Stimulated activated CD4-positive, alpha-beta T cell treated with anti-CD3 and anti-CD28 coated beads, Interleukin-1b, Interleukin-23, amount 100 ng/mL, for 24 hours (primary cell): ENCODE results near the gene CNNM1.
A peak's percentile ranks its signal among the peaks of the same experiment; 100 is the strongest.

Source experiments
- DNase-seq, 4 experiments: peaks; one replicate each; pipeline ENCODE4 v3.0.0-alpha.2; 2020; ENCODE audit warnings: low read depth in 4 of 4, low spot score in 1 of 4

The CNNM1 gene

DNA sequence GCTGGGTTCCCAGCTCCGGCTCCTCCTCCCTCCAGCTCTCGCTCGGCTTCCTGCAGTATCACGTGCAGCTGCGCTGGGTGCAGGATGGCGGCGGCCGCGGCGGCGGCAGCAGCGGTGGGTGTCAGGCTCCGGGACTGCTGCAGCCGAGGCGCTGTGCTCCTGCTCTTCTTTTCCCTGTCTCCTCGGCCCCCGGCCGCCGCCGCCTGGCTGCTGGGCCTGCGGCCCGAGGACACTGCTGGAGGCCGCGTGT, at the start of gene CNNM1:
TSS of gene CNNM1 (plus strand) at position 53 of the 250 bp plus-strand sequence. CDS start at position 85, 32 bp downstream.
- DNase-seq, result peak in 3 of 4 experiments; percentile 1 to 34 (median 32)

DNA sequence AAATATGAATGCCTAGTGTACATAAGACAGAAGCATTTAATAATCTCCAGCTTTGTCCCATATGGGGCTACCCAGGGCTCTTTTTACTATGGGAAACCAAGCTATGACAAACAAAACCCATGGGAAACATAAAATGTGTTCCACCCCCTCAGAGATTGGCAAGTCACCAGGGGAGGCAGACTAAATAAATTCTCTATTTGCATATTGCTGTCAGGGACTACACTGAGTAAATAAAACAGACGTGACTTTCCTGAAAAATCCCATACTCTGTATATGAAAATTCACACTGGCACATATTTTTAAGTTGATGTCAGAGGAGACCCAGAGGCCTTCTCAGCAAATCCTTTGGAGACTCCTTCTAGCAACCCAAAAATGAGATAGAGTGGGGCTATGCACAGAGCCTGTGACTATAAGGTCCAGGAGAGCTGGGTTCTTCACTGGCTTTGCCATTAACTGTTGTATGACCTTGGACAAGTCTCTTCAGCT, 49.5 kb upstream of the CNNM1 start:
- no peak for DNase-seq

DNA sequence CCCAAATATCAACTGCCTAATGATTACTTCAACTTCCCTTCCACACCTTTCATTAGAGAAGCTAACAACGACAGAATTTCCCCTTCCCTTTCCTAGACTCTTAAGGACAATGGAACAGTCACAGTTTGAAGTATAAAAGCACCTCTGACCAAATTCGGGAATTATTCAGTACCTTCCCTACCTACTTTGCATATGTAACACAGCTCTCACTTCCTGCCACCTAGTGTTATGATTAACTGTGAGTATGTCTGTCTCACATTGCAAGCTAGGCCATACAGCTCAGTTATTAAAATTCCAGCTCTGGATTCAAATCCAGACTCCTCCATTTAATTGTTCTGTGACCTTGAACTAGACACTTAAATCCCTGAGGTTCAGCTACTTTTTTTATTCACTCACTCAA, 48.7 kb upstream of the CNNM1 start:
- DNase-seq, result no peak

DNA sequence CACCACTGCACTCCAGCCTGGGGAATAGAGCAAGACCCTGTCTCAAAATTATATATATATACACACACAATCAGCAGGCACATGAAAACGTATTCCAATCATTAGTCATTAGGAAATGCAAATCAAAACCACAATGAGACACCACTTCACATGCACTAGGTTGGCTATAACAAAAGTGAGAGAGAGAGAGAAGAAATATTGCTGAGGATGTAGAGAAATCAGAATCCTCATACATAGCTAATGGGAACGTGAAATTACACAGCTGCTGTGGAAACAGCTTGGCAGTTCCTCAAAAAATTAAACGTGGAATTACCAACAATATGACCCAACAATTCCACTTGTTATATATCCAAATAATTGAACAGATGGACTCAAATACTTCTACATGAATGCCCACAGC, 43.3 kb upstream of the CNNM1 start:
- DNase-seq, result no peak

DNA sequence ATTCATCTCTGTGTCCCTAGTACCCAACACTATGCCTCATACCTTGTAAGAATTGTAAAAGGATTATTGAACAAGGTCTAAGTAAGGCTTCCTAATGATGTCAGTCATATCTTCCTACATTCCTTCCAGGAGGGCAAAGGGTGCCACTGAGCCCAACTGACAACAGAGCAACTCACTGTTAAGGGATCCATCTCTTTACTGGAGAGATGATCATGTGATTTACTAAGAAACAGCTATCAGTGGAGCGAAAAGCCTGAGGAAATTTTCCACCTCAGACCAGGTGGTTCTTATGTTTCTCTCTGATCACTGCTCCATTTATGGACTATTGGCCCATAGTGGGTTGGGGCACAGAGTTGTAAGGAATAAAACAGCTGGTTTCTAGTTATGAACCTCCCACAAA, 38.9 kb upstream of the CNNM1 start:
- no peak for DNase-seq

DNA sequence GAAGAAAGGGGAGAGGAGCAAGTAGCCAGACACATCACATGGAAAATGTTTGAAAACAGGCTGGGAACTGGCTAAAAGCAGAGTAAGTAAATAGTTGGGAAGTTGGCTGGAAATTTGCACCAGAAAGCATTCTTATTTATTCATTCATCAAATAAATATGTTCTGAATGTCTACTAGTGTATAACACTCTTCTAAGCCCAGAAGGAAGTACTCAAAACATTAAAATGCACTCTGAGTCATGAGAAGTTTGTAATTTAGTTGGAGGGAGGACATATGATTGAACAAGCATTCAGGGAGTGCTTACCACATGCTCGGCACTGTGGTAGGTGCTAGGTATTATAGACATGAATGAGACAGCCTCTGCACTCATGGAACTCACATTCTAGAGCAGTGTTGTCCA, 37.0 kb upstream of the CNNM1 start:
- no peak for DNase-seq

DNA sequence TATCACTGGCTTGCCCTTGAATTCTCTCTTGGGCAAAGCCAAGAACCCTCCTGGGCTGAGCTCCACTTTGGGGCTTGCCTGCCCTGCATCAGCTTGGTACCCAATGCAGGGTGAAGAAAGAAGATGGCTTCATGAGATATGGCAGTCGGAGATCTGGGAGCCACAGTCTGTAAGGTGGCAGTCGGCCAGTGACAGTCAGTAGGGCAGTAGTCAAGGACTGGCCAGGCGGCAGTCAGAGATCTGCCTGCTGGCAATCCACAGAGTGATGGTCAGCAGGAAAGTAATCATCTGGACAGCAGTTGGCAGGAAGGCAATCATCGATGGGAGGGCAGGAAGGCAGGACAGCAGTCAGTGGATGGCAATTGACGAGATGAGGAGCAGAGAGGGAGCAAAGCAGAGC, 32.6 kb upstream of the CNNM1 start:
- no peak for DNase-seq

DNA sequence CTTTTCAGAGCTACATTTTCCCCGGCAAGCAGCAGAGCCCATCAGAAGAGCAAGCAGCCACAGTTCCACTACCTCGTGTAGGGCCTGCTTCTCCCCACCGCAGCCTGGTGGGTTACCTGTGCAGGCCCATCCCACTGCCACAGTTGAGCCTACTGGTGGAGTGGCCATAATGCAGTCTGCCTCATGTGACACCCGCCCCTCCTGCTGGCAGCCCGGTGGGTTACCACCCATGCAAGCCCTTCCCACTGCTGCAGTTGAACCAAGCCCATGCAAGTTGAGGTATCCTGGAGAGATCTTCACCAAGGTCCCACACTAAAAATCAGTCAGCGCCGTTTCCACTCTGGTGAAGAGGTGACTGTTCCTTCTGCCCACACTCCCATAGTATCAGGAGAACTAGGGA, 32.1 kb upstream of the CNNM1 start:
- DNase-seq, result no peak

DNA sequence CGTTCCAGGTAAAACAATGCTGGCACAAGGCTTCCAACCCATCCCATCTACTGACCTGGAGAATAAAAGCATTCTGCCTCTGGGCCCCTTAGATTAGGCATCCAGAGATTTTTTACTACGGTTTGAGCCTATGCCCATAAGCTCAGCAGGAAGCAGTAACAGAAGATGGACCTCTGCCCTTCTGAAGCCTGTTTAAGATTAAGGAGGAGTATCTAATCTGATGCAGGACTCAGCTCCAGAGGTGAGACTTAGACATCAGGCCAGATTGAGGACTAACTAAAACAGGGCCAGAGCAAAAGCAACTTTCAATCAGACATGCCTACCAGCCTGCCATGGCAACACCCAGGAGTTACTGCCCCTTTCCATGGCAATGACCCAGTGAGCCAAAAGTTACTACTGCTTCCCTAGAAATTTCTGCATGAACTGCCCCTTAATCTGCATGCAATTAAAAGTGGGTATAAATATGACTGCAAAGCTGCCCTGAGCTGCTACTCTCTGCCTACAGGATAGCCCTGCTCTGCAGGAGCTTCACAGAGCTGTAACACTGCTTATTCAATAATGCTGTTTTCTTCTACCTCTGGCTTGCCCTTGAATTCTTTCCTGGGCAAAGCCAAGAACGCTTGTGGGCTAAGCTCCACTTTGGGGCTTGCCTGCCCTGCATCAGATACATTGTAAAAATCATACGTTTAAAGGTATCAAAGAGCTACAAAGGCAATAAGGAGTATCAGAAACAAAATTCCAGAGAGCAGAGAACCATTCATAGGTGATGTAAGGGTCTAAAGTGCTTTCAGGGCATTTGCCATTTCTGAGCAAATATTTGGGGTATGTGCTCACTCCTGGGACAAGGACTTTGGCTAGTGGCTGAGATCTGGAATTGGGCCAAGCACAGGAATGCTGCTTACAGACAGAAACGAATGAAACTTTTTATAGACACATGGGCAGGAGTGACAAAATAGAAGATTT, 25.0 kb upstream of the CNNM1 start:
- DNase-seq, result no peak

DNA sequence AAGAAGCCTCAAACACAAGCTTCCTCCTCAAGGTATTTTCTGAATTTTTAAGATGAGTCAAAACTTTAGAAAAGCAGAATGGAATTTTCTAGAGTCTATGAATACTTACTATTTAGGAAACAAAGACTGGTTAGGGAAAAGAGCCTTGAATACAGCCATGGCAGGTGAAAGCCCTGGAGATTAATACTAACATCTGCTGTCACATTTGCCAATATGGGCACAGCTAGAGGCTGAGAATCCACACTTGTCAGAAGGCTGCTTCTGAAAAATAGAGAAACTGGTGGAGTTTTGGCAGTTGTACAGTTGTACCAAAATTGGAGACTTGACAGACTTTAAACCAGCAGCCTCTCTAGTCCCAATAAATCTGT, 24.3 kb upstream of the CNNM1 start:
- no peak for DNase-seq

DNA sequence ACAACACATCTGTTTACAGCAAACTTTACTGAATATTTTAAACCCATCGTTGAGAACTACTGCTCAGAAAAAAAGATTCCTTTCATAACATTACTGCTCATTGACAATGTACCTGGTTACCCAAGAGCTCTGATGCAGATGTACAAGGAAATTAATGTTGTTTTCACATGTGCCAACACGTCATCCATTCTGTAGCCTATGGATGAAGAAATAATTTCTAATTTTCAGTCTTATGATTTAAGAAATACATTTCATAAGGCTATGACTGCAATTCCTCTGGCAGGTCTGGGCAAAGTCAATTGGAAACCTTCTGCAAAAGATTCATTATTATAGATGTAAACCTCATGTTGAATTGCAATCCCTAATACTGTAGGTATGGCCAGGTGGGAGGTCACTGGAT, 16.7 kb upstream of the CNNM1 start:
- DNase-seq, result no peak

DNA sequence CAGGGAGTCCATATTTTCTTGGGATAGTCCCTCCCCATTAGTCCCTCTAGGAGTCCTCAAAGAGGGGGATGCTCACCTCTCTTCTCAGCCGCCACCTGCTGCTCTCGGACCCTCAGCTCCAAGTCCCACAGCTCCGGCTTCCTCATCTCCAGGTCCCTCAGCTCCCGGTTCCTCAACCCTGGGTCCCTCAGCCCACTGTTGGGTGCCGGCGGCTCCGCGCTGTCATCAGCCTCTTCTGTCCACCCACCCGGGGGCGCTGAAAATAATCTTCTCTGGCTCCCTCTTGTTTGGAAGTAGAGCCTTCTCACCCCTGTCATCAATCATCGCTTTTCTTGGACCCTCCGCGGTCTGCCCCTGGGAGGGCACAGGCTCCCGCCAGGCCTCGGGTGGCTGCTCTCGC, 13.3 kb upstream of the CNNM1 start:
- no peak for DNase-seq

DNA sequence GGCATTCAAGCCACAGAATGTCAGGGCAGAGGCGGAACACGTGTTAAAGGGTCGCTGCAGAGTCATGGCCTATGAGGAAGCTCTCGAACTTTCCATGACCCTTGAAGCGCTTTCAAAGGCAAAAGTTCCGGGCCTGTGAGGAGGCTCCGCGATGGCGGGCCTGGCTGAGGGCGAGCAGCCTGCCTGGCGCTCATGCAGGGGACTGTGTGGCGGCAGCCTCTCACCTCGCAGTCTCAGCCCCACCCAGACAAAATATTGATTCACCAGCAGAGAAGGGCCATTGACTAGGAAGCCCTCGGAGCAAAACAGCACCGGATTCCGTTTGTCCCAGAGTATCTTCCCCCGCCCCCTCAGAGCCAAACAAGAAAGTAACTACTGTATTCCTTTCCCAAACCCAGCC, 12.8 kb upstream of the CNNM1 start:
- no peak for DNase-seq

DNA sequence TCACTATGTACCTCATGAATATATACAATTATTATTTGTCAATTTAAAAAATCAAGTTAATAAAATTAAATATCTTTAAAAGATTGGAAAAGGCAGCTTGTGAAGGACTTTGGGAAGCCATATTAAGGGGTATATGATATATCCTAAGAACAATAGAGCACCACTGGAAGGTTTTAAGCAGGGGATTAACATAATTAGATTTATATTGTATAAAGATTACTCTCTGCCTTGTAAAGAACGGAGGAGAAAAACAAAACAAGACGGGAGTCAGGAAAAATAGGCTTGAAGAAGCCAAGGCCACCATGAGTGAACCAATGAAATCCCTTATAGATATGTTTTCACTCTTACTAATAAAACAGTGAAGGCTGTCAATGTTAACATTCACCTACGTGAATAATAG, 11.1 kb upstream of the CNNM1 start:
- no peak for DNase-seq

DNA sequence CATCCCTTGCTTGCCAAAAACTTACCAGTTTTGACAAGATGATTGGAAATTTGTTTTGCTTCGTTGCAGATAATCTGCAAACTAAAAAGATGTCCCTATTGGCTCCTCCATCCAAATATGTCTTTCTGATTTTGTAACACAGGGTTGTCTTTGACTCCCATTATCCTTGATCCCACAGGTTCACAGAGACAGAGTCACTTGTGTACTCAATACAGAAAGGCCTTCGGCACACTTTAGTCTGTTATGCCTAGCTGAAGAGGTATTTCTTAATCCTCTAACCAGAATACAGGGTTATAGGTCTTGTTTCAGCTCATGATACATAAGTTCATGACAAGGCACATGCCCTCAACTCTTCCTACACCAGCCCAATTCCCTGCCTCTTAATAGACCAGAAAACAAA, 10.7 kb upstream of the CNNM1 start:
- no peak for DNase-seq

DNA sequence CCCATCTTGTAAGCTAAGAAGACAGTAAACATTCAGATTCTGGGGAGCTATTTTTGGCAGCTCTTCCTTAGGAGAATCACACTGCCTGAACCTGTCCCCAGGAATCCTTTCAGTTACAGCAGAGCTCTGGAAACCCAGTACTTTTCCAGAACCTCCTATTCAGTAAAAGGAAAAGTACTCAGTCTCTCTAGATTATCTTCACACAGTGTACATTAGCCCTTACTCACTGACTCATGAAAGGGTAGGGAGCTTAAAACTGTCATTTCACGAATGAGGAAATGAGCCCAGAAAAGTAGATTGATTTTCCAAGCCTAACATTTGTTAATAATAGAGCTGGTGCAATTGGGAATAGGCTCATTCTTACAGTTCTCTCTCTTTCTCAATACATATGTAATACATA, 3.9 kb upstream of the CNNM1 start:
- no peak for DNase-seq

DNA sequence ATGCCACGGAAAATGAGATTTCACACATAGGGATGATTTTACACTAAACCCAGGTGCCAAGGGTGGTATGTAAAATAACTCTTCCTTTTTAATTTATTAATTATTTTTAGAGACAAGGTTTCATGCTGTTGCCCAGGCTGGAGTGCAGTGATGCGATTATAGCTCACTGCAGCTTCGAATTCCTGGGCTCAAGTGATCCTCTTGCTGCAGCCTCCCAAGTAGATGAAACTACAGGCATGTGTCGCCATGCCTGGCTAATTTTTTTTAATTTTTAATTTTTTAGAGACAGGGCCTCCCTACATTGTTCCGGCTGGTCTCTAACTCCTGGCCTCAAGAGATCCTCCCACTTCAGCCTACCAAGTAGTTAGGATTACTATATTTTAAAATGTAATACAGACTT, 2.3 kb upstream of the CNNM1 start:
- DNase-seq, result no peak

DNA sequence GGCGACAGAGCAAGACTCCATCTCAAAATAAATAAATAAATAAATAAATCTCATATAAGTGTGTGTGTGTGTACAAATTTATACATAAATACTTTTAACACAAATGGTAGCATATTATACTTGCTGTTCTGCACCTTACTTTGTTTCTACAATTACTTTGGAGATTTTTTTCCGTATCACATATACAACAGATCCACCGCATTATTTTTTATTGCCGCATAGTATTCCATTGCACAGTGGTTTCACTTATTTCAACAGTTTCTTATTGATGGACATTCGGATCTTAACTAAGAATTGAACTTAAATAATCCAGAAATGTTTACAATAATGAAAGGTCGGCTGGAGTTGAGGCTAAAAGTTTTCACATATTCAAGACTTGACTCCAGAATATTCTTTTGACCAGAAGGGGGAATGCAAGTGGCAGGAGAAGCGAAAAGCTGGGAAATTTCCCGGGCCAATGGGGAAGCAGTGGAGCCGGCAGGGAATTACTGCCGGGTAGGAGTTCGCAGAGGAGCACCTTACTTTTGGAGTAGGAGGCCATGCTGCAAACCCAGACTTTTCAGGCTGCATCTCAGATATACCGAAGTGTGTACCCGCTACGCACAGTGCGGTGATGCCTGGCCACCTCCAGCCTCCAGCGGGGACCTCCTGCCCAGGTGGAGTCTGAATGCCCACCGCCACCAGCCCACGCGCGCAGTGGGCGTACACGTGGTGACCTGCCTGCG, 415 bp upstream of the CNNM1 start:
- DNase-seq, result no peak

DNA sequence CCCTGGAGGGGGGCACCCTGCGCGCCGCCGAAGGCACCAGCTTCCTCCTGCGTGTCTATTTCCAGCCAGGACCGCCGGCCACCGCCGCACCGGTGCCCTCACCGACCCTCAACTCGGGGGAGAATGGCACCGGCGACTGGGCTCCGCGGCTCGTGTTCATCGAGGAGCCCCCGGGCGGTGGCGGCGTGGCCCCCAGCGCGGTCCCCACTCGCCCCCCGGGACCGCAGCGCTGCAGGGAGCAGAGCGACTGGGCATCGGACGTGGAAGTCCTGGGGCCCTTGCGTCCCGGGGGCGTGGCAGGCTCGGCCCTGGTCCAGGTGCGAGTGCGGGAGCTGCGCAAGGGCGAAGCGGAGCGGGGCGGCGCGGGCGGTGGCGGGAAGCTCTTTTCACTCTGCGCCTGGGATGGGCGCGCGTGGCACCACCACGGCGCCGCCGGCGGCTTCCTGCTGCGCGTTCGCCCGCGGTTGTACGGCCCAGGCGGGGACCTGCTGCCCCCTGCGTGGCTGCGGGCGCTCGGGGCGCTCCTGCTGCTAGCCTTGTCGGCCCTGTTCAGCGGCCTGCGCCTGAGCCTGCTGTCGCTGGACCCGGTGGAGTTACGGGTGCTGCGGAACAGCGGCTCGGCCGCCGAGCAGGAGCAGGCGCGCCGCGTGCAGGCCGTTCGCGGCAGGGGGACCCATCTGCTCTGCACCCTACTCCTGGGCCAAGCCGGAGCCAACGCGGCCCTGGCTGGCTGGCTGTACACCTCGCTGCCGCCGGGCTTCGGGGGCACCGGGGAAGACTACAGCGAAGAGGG, 594 bp downstream of the CNNM1 start:
- DNase-seq, result peak in 2 of 4 experiments; percentile 0 to 9

DNA sequence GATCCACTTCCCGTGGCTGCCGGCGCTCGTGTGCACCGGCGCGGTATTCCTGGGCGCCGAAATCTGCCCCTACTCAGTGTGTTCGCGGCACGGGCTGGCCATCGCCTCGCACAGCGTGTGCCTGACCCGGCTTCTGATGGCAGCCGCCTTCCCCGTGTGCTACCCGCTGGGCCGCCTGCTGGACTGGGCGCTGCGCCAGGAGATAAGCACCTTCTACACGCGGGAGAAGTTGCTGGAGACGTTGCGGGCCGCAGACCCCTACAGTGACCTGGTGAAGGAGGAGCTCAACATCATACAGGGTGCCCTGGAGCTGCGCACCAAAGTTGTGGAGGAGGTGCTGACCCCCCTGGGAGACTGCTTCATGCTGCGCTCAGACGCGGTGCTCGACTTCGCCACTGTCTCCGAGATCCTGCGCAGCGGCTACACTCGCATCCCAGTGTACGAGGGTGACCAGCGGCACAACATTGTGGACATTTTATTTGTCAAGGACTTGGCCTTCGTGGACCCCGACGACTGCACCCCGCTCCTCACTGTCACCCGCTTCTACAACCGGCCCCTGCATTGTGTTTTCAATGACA, 1.3 kb downstream of the CNNM1 start:
- no peak for DNase-seq

DNA sequence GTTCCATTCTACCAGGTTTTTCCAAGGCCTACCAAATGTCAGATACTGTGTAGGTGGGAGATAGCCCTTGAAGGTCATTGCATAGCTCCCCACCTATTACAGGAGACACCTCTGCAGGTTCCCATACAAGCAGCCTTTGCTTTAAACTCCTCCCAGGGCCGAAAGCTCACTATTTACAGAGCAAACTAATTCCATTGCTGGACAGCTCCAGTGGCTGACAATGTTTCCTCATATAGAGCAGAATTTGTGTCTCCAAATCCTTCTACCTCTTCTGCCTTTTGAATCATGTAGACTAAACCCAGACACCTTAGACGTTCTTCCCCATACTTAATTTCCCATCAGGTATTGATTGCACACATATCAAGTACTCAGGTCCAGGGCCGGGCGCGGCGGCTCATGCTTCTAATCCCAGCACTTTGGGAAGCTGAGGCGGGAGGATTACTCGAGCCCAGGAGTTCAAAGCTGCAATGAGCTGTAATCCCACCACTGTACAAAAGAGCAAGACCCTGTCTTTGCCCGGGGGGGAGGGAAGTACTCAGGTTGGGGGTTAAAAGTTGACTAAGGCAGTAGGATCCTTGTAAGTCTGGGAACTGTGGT, 2.1 kb downstream of the CNNM1 start:
- no peak for DNase-seq
